Right forelimb (tissue), 1 donor: Measurements from ENCODE around the gene MCTP1.

Source experiments
- DNase-seq: peaks from one replicate; pipeline ENCODE4 v3.0.0-alpha.2; 2018

MCTP1 gene

DNA sequence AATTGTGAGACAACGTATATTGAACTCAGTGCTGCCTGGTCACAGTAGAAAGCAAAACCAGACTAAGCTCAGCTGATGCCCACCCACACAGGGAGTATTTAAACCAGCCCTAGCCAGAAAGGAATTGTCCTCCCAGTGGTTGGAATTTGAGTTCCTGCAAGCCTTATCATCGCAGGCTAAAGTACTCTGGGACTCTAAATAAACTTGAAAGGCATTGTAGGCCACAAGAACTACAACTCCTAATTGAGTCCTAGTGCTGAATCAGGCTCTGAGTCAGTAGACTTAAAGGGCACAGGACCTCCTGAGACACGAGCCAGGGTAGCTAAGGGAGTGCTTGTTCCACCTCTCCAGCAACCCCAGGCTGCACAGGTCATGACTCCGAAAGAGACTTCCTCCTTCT lies 171.4 kb downstream of the MCTP1 start:
- no peak for DNase-seq

DNA sequence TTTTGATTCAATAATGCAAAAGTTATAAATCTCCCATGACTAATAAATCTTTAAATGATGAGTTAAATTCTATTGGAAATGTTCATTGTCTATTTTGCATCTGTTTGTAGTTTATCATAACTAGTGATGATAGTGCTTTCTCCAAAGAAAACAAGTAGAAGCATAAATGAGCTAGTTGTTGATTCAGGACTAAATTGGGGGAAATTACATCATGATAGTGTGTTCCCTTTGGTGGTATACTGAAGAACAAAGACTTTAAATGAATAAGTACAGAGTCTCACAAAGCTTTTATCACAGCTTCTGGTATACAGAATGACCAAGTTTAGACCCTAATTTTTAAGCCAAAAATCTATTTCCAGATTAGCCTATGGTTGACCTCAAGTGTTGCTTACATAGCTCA lies 173.8 kb downstream of the MCTP1 start:
- DNase-seq, result no peak

GRCh38 chr5:95110118-95110517 lies 174.8 kb downstream of the MCTP1 start:
- no peak for DNase-seq

DNA sequence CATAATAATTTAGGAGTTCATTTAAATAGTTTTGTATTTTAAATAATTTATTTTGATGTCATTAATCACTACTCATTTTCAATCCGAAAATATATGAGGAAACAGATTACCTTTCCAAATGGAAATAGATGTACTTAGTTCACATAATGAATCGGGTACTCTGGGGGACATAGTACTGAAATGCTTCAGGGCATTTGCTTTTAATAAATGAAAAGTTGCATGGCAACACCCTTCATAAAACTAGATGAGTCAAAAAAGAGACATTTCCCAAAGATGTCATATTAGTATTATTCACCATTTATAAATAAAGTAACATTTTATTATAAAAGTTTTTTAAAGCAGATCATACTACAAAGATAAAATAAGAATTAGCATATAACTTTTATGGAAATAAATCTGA lies 177.8 kb downstream of the MCTP1 start:
- no peak for DNase-seq

GRCh38 chr5:95105638-95106037 lies 179.3 kb downstream of the MCTP1 start:
- DNase-seq, result no peak

- DNase-seq, result no peak
These were observed 182.2 kb downstream of the MCTP1 start for GRCh38 chr5:95102687-95103086.

DNA sequence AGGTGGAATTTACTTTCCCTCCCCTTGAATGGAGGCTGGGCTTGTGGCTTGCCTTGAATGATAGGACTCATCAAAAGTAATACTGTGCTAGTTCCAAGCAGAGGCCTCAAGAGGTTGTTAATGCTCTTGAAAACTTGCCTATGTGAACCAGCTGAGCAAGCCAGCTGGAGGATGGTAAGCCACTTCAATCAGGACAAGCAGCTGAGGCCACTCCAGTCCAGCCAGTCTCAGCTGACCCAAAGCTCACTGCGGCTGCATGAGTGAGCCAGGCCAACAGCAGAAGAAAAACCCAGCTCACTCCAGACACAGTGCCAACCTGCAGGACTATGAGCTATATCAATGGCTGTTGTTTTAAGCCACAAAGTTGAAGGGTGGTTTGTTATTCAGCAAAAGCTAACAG lies 182.8 kb downstream of the MCTP1 start:
- DNase-seq, result no peak

DNA sequence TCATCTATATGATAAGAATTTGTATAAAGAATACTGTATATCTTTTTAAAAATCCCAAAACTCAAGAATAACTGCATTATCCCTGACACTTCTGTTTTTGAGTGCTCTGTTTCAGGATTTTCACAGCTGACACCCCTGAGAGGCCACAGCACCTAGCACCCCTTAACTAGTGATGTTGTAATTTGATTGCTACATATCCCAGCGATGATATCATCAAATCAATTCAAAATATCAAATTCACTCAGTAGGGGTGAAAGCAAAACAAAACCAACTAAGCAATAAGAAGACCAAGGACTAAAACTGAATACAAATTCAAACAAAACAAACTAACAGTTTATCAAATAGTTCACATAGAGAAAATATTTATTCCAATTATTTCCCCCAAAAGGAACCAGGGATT lies 184.3 kb downstream of the MCTP1 start:
- DNase-seq, result no peak

DNA sequence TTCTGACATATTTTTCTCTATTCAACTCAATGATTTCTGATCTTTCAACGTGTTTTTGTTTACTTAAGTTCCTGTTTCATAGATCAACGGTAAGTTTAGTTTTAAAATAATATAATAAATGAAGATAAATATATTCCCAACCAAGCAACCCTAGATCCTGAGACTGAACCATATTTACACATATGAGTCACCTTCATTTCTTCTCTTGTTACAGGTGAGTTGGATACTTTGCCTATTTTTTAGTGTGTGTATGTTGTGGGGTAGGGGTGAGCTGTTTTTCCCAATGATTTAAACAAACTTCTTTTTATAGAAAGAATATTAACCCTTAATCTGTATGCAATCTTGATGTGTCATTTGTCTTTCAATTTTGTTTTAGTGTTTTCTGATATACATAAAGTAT lies 186.9 kb downstream of the MCTP1 start:
- DNase-seq, result no peak

GRCh38 chr5:95093211-95093610 lies 191.7 kb downstream of the MCTP1 start:
- DNase-seq, result no peak

- no peak for DNase-seq
These were observed 194.1 kb downstream of the MCTP1 start for GRCh38 chr5:95090774-95091173.

GRCh38 chr5:95087816-95088317 lies 197.0 kb downstream of the MCTP1 start:
- no peak for DNase-seq

DNA sequence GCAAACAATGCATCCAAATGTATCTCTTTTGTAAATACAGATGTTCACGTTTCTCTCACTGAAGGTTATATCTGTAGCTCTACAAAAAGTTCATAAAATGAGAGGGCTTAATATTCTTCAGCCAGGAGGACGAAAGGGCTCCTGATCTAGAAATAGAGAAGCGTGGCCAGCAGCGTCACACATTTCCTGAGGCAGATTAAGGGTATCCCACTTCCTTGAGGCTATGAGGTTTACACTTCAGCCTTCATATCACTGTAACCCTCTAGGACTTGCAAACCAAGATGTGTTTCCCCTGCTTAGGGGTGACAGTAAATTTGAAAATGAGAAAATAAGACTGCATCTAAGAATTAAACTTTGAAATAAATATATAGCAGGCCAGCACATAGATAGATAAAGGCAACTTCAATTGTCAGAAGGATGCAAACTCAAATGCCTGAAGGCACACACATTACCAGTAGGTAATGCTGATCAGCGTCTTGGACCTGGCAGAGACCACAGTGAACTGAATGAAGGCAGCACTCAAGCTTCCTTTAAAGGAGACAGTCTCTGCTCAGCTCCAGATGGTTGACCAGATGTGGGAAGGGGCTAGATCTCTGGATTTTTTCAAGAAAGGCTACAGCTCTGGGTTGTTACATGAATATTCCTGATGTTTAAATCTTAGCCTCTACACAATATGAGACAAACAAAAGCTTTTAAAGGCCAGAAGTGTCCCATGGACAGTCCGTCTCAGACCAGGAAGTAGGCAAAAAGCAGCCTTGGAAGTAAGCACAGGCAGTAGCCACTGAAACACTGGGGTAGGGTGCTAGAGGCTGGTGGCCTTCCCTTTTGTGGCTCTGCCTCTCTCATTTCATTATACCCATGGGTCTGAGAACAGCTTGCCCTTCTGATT lies 197.7 kb downstream of the MCTP1 start:
- no peak for DNase-seq

DNA sequence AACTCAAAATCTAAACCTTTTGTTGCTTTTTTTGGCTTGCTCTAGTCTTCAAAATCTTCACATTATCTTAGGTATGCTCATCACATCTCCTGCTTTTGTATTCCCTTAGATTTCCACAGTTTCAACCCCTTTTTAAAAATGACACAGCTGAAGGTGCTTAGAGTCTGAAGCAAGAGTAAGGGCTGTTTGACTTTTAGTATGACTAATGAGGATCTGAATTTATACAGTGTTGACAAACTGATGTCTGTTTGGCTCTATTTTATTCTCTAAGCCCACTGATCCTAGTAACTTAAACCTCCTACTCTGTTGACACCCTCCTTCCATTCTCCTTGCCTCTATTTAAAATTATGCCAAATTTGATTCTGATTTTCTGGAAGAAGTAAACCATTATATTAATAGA lies 200.1 kb downstream of the MCTP1 start:
- DNase-seq, result no peak

- DNase-seq, result no peak
These were observed 201.3 kb downstream of the MCTP1 start for GRCh38 chr5:95083606-95084005.

- DNase-seq, result no peak
These were observed 202.9 kb downstream of the MCTP1 start for GRCh38 chr5:95081982-95082381.

GRCh38 chr5:95081500-95081960 lies 203.4 kb downstream of the MCTP1 start:
- DNase-seq, result no peak

- no peak for DNase-seq
These were observed 204.5 kb downstream of the MCTP1 start for GRCh38 chr5:95080441-95080840.

GRCh38 chr5:95080030-95080429 lies 204.9 kb downstream of the MCTP1 start:
- DNase-seq, result no peak

- no peak for DNase-seq
These were observed 206.0 kb downstream of the MCTP1 start for GRCh38 chr5:95078868-95079267.

- no peak for DNase-seq
These were observed 208.3 kb downstream of the MCTP1 start for GRCh38 chr5:95076395-95077185.

DNA sequence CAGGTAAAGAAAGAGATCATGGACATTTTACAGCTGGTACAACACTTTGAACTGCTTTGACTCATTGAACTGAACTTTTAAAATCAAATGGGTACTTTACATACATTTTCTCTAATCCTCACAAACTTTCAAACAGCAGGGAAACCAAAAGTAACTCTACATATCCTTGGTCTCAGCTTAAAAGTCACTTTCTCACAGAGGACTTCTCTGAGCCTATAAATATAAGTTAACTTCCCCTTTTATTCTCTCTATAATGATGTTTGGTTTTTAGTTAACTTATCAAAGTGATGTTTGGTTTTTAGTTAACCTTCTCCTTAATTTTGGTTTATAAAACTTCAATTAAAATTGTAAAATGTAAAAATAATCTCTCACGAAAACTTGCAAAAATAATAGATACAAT lies 209.8 kb downstream of the MCTP1 start:
- DNase-seq, result no peak

GRCh38 chr5:95072281-95072680 lies 212.6 kb downstream of the MCTP1 start:
- DNase-seq, result no peak

- DNase-seq, result no peak
These were observed 214.0 kb downstream of the MCTP1 start for GRCh38 chr5:95070866-95071265.
